HL-60/S4 (cell line): ENCODE results near the gene IL1A.

Experiments used
- in situ Hi-C: fragments of 300-500 bp; cut with MboI; formaldehyde crosslinking; loops from 2 replicates; pipeline ENCODE4 v1.14.3; 2022; ENCODE audit warnings: low sequenced_read_pairs

Gene IL1A

GRCh38 chr2:112794131-112794733 is 9.9 kb upstream of the IL1A start:
- in situ Hi-C loops: no loop called here

- in situ Hi-C loops: no loop called here
Measured at GRCh38 chr2:112793449-112793978, 9.2 kb upstream of the IL1A start.

GRCh38 chr2:112792419-112792818 is 8.1 kb upstream of the IL1A start:
- in situ Hi-C loops: no loop called here

GRCh38 chr2:112791693-112792230 is 7.5 kb upstream of the IL1A start:
- in situ Hi-C loops: no loop called here

GRCh38 chr2:112791019-112791418 is 6.7 kb upstream of the IL1A start:
- in situ Hi-C loops: no loop called here

GRCh38 chr2:112790305-112790704 is 6.0 kb upstream of the IL1A start:
- in situ Hi-C loops: no loop called here

- in situ Hi-C loops: no loop called here
Measured at GRCh38 chr2:112789186-112789585, 4.9 kb upstream of the IL1A start.

GRCh38 chr2:112788653-112789052 is 4.4 kb upstream of the IL1A start:
- in situ Hi-C loops: no loop called here

GRCh38 chr2:112787729-112788393 is 3.6 kb upstream of the IL1A start:
- in situ Hi-C loops: no loop called here

GRCh38 chr2:112787294-112787693 is 3.0 kb upstream of the IL1A start:
- in situ Hi-C loops: no loop called here

GRCh38 chr2:112783187-112783714 is 1.0 kb downstream of the IL1A start:
- in situ Hi-C loops: no loop called here

GRCh38 chr2:112782234-112782799 is 2.0 kb downstream of the IL1A start:
- in situ Hi-C loops: no loop called here

- in situ Hi-C loops: no loop called here
Measured at GRCh38 chr2:112779598-112779997, 4.7 kb downstream of the IL1A start.

GRCh38 chr2:112777036-112777435 is 7.3 kb downstream of the IL1A start:
- in situ Hi-C loops: no loop called here

- in situ Hi-C loops: no loop called here
Measured at GRCh38 chr2:112776113-112776512, 8.2 kb downstream of the IL1A start.

- in situ Hi-C loops: no loop called here
Measured at GRCh38 chr2:112774536-112775285, 9.6 kb downstream of the IL1A start.

- in situ Hi-C loops: no loop called here
Measured at GRCh38 chr2:112773556-112773955, 10.7 kb downstream of the IL1A start.

GRCh38 chr2:112772911-112773475 is 11.3 kb downstream of the IL1A start:
- in situ Hi-C loops: no loop called here

- in situ Hi-C loops: no loop called here
Measured at GRCh38 chr2:112772322-112772721, 12.0 kb downstream of the IL1A start.

GRCh38 chr2:112768432-112768831 is 15.9 kb downstream of the IL1A start:
- in situ Hi-C loops: no loop called here
